ENCODE data around the gene SOD2. TPM values are rescaled to one million over a fixed set of nuclear protein-coding genes. Genes with fewer than 3 reads are reported as not detected.
A peak's percentile ranks its signal among the peaks of the same experiment; 100 is the strongest.

SOD2 gene
- total RNA-seq, 2 donors from 2014 or later = 138 to 1,181 TPM

DNA sequence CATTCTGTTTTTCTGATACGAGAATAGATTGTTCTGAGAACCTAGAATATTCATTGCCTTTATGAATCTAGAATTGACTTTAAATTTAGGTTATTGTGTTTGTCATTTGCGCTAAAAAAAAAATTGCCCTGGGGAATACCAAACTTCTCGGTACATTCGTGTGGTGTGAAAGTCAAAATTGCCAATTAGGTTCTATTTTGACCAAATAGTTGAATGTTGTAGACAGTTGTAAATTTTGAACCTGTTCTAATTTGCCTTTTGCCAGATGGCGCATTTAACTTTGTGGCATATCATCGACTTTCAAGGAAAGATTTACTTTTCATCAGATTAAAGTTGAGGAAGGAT, 37.3 kb upstream of the SOD2 start:
- H3K27ac ChIP-seq = peak overlapping the region in 1 of 2 donors; percentile 17
- DNase-seq (ENCODE audit: low spot score) = no peak
- H3K9me3 ChIP-seq = no peaks in the 10 kb centered on the region
- H3K4me3 ChIP-seq = peak overlapping the region; percentile 89
- no peaks in the 10 kb centered on the region for H3K27me3 ChIP-seq (replicated peaks; ENCODE audit: insufficient read depth)
- ATAC-seq (ENCODE audit: insufficient number of reproducible peaks, low FRiP score, low read depth) = no peak
- peaks cover 51 to 60% of the 10 kb centered on the region in 2 donors for H3K4me1 ChIP-seq (ENCODE audit: control insufficient read depth in 1 of 2, low read depth in 2 of 2)
- H3K36me3 ChIP-seq = no peaks in the 10 kb centered on the region
- TF ChIP-seq, protein P1, sequence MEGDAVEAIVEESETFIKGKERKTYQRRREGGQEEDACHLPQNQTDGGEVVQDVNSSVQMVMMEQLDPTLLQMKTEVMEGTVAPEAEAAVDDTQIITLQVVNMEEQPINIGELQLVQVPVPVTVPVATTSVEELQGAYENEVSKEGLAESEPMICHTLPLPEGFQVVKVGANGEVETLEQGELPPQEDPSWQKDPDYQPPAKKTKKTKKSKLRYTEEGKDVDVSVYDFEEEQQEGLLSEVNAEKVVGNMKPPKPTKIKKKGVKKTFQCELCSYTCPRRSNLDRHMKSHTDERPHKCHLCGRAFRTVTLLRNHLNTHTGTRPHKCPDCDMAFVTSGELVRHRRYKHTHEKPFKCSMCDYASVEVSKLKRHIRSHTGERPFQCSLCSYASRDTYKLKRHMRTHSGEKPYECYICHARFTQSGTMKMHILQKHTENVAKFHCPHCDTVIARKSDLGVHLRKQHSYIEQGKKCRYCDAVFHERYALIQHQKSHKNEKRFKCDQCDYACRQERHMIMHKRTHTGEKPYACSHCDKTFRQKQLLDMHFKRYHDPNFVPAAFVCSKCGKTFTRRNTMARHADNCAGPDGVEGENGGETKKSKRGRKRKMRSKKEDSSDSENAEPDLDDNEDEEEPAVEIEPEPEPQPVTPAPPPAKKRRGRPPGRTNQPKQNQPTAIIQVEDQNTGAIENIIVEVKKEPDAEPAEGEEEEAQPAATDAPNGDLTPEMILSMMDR (IDR thresholded peaks at IDR 0.05) = no peak

DNA sequence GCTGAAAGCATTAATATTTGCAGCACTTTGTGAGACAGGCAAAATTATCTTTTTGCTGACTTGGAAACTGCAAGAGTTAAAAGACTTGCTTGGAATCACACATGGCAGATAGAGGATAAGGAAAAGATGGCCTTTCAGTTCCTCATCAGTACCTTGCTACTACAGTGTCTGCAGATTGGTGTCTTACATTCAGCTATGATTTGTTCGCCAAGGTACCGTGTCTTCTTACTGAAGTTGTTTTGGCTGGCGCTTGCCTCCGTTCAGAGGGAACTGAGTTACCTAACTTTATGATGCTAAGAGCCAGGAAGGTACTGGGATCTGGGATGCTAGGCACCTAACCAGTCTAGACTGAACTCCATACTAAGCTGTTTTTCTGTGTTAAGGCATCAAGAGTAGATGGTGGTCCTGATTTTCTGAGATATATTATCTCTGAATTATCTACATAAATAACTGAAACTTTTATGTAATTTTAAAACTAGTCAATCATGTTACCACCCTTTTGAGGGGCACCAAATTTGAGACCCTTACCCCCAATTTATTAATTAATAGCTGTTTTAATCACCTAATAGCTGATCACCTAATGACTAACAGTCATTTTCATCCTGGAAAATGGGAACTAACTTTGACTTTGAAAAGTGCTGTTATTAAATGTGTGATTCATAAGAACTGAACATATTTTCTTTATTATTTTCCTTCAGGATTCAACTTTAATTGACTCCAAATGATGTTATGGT, 36.7 kb upstream of the SOD2 start:
- Histone ChIP-seq H3K27ac (peak overlapping the region in 1 of 2 donors; percentile 17), H3K4me1 (ENCODE audit: control insufficient read depth in 1 of 2, low read depth in 2 of 2) (peaks cover 48 to 60% of the 10 kb centered on the region in 2 donors), H3K27me3 (replicated peaks; ENCODE audit: insufficient read depth) (no peaks in the 10 kb centered on the region), H3K36me3 (no peaks in the 10 kb centered on the region), H3K9me3 (no peaks in the 10 kb centered on the region), H3K4me3 (peak overlapping the region; percentile 89)
- DNase-seq (ENCODE audit: low spot score) (no peak), ATAC-seq (ENCODE audit: insufficient number of reproducible peaks, low FRiP score, low read depth) (no peak)
- TF ChIP-seq, protein P1 (IDR thresholded peaks at IDR 0.05) = no peak

DNA sequence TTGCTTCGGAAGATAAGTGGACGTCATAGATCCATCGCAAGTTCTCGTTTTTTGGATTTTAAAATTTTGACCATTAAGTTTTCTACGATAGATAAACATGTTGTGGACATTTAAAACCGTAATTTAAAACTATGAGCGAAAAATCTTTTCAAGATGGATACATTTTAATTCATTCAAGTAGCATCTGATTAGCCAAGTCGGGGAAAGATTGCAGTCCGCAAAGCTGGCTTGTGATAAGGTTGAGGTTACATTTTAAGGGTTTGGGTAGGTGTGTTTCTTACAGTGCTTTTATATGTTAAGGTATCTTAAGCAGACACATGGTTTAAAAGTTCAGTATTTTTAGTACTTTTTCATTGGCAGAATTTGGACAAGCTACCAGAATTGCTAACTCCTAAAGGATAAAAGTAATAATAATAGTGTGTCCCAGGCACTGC, 35.5 kb upstream of the SOD2 start:
- peak overlapping the region; percentile 97 to 99 for H3K27ac ChIP-seq
- no peak for DNase-seq (ENCODE audit: low spot score)
- peaks cover 39 to 57% of the 10 kb centered on the region in 2 donors for H3K4me1 ChIP-seq (ENCODE audit: control insufficient read depth in 1 of 2, low read depth in 2 of 2)
- ATAC-seq (ENCODE audit: insufficient number of reproducible peaks, low FRiP score, low read depth) = no peak
- H3K4me3 ChIP-seq = peak overlapping the region; percentile 89
- TF ChIP-seq, protein P1 (IDR thresholded peaks at IDR 0.05) = no peak
- no peaks in the 10 kb centered on the region for H3K9me3 ChIP-seq
- no peaks in the 10 kb centered on the region for H3K36me3 ChIP-seq
- no peaks in the 10 kb centered on the region for H3K27me3 ChIP-seq (replicated peaks; ENCODE audit: insufficient read depth)

DNA sequence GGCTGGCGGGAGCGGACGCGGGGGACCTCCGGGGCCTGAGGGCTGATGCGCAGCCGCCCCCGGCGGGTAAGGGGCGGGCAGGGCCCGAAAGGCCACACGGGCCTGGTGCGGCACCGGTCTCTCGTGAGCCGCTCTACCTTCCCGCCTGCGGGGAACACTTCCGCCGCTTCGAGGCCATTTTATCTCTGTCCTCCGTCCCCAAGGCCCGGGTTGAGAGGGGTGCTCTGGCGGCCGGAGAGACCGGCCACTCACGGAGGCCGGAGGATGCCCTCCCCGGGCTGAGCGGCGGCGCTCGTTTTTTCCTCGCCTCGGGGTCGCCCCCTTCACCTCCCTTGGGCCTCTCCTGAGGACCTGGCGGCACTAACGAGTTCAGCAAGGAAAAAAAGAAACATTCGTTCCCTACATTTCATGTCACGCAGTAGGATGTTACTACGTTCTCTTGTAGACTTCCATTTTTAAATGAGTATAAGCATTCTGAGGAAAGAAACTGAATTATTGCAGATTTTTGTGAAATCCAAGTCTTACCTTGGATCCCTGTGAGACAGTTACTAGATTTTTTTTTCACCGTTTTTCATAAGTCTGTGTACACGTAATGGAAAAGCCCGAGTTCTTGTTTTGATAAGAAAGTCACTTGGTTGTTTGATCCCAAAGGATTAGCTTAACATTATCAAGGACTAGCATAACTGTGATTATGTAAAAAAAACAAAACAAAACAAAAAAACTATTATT, 34.8 kb upstream of the SOD2 start:
- ATAC-seq (ENCODE audit: insufficient number of reproducible peaks, low FRiP score, low read depth) = peak; percentile 37
- H3K4me1 ChIP-seq (ENCODE audit: control insufficient read depth in 1 of 2, low read depth in 2 of 2) = peaks cover 39 to 53% of the 10 kb centered on the region in 2 donors
- TF ChIP-seq, protein P1 (IDR thresholded peaks at IDR 0.05) = no peak

More for the DNA sequence above, 34.8 kb upstream of the SOD2 start:
- peak overlapping the region; percentile 97 to 99 for H3K27ac ChIP-seq
- H3K9me3 ChIP-seq = no peaks in the 10 kb centered on the region
- no peak for DNase-seq (ENCODE audit: low spot score)
- H3K36me3 ChIP-seq = no peaks in the 10 kb centered on the region
- H3K27me3 ChIP-seq (replicated peaks; ENCODE audit: insufficient read depth) = no peaks in the 10 kb centered on the region
- peak overlapping the region; percentile 89 for H3K4me3 ChIP-seq

Measured in thoracic aorta (tissue), 2 donors.